Uterus (tissue), 2 donors: ENCODE results near the gene C6orf89.

Source experiments
- POLR2A ChIP-seq, 2 donors: fragments of 450-650 bp; IDR thresholded peaks; one replicate each; pipeline ENCODE4 v1.6.1; 2016; ENCODE audit warnings: antibody characterized with exemption in 2 of 2, mild to moderate bottlenecking in 1 of 2, moderate library complexity in 1 of 2
- TF ChIP-seq, protein P1 (sequence below), 4 experiments: fragments of 200-600 bp in 2 of 4; fragments of 450-650 bp in 2 of 4; sonication (generic) in 2 of 4; IDR thresholded peaks; one replicate each; pipeline ENCODE4 v1.5.1; 2016 to 2019; ENCODE audit warnings: antibody characterized with exemption in 4 of 4, mild to moderate bottlenecking in 2 of 4, moderate library complexity in 1 of 4

- TF ChIP-seq, protein P1, sequence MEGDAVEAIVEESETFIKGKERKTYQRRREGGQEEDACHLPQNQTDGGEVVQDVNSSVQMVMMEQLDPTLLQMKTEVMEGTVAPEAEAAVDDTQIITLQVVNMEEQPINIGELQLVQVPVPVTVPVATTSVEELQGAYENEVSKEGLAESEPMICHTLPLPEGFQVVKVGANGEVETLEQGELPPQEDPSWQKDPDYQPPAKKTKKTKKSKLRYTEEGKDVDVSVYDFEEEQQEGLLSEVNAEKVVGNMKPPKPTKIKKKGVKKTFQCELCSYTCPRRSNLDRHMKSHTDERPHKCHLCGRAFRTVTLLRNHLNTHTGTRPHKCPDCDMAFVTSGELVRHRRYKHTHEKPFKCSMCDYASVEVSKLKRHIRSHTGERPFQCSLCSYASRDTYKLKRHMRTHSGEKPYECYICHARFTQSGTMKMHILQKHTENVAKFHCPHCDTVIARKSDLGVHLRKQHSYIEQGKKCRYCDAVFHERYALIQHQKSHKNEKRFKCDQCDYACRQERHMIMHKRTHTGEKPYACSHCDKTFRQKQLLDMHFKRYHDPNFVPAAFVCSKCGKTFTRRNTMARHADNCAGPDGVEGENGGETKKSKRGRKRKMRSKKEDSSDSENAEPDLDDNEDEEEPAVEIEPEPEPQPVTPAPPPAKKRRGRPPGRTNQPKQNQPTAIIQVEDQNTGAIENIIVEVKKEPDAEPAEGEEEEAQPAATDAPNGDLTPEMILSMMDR (IDR thresholded peaks at IDR 0.05), result no peak
- no peak for TF ChIP-seq POLR2A (IDR thresholded peaks at IDR 0.05)
Observed at GRCh38 chr6:36920049-36920448, 34.3 kb downstream of the C6orf89 start.
